Neural cell (in vitro differentiated cells): Measurements from ENCODE around the gene NACC2. TPM values are rescaled to one million over a fixed set of nuclear protein-coding genes. Genes with fewer than 3 reads are reported as not detected.

Experiments
- H2AFZ ChIP-seq: fragments of 200-600, 300-800 bp; sonication (generic), shearing (Covaris generic); 2 replicates; pipeline ENCODE4 v1.6.0; 2014; ENCODE audit warnings: low read depth, mild to moderate bottlenecking, antibody characterized with exemption, low read length, moderate library complexity
- H3F3A ChIP-seq: fragments of 200-600 bp; shearing (Covaris generic); 2 replicates; pipeline ENCODE4 v1.6.1; 2016; ENCODE audit warnings: mild to moderate bottlenecking, moderate library complexity, mixed read lengths, antibody characterized with exemption, low read length; ENCODE audit not compliant: insufficient read depth, poor library complexity, severe bottlenecking
- H3K27ac ChIP-seq: fragments of 200-600, 300-800 bp; sonication (generic), shearing (Covaris generic); 2 replicates; pipeline ENCODE4 v1.5.1; 2014; ENCODE audit warnings: mild to moderate bottlenecking, low read length, moderate library complexity
- H3K27me3 ChIP-seq: fragments of 300-800, 200-600 bp; sonication (generic), shearing (Covaris generic); 2 replicates; pipeline ENCODE4 v1.6.0; 2014; ENCODE audit warnings: mild to moderate bottlenecking, low read depth, low read length, moderate library complexity; ENCODE audit not compliant: insufficient read depth
- H3K36me3 ChIP-seq: fragments of 300-800, 200-600 bp; sonication (generic), shearing (Covaris generic); 2 replicates; pipeline ENCODE4 v1.5.1; 2014; ENCODE audit warnings: mild to moderate bottlenecking, antibody characterized with exemption, low read length, moderate library complexity; ENCODE audit not compliant: insufficient read depth
- H3K4me2 ChIP-seq: fragments of 300-800, 200-600 bp; sonication (generic), shearing (Covaris generic); 2 replicates; pipeline ENCODE4 v1.6.0; 2014; ENCODE audit warnings: mild to moderate bottlenecking, low read length
- H3K4me3 ChIP-seq: fragments of 300-800, 200-600 bp; sonication (generic), shearing (Covaris generic); 2 replicates; pipeline ENCODE4 v1.5.1; 2014; ENCODE audit warnings: mild to moderate bottlenecking, low read length, moderate library complexity
- H3K79me2 ChIP-seq: fragments of 200-600 bp; shearing (Covaris generic); replicated peaks from 2 replicates; pipeline ENCODE4 v1.6.0; 2014; ENCODE audit warnings: mild to moderate bottlenecking, low read length, moderate library complexity; ENCODE audit not compliant: insufficient read depth
- H3K9ac ChIP-seq: fragments of 300-800, 200-600 bp; sonication (generic), shearing (Covaris generic); 2 replicates; pipeline ENCODE4 v1.6.1; 2016; ENCODE audit warnings: mild to moderate bottlenecking, low read length, mixed read lengths
- H3K9me2 ChIP-seq: fragments of 200-600 bp; shearing (Covaris generic); 2 replicates; pipeline ENCODE4 v1.6.1; 2016; ENCODE audit warnings: mild to moderate bottlenecking, low read length, mixed read lengths; ENCODE audit not compliant: insufficient read depth
- H3K9me3 ChIP-seq: fragments of 200-600, 300-800 bp; sonication (generic), shearing (Covaris generic); 2 replicates; pipeline ENCODE4 v1.6.1; 2016; ENCODE audit warnings: mild to moderate bottlenecking, mixed run types, low read length, moderate library complexity, mixed read lengths
- H4K20me1 ChIP-seq: fragments of 200-600 bp; shearing (Covaris generic); 2 replicates; pipeline ENCODE4 v1.6.1; 2016; ENCODE audit warnings: mild to moderate bottlenecking, mixed run types; ENCODE audit not compliant: insufficient read depth
- EP300 ChIP-seq: fragments of 450-650 bp; conservative IDR thresholded peaks from 2 replicates; pipeline ENCODE4 v1.6.1; 2014; ENCODE audit warnings: antibody characterized with exemption, mild to moderate bottlenecking, moderate library complexity; ENCODE audit not compliant: poor library complexity, severe bottlenecking
- EZH2 ChIP-seq: fragments of 200-600, 300-800 bp; shearing (Covaris generic), sonication (generic); IDR thresholded peaks from 2 replicates; pipeline ENCODE4 v1.6.1; 2014; ENCODE audit warnings: antibody characterized with exemption, low read length, borderline replicate concordance, mild to moderate bottlenecking; ENCODE audit not compliant: insufficient read depth, poor library complexity, severe bottlenecking
- MXI1 ChIP-seq: fragments of 450-650 bp; conservative IDR thresholded peaks from 2 replicates; pipeline ENCODE4 v1.6.1; 2014; ENCODE audit warnings: antibody characterized with exemption, mild to moderate bottlenecking; ENCODE audit not compliant: poor library complexity, severe bottlenecking
- POLR2AphosphoS5 ChIP-seq: IDR thresholded peaks from 2 replicates; pipeline ENCODE4 v1.6.1; 2012
- RAD21 ChIP-seq: fragments of 450-650 bp; conservative IDR thresholded peaks from 2 replicates; pipeline ENCODE4 v1.6.1; 2014; ENCODE audit warnings: antibody characterized with exemption, mild to moderate bottlenecking, moderate library complexity
- REST ChIP-seq: IDR thresholded peaks from 2 replicates; pipeline ENCODE4 v1.6.1; 2012; ENCODE audit warnings: borderline replicate concordance
- SMC3 ChIP-seq: fragments of 450-650 bp; conservative IDR thresholded peaks from 2 replicates; pipeline ENCODE4 v1.6.1; 2014; ENCODE audit warnings: antibody characterized with exemption, mild to moderate bottlenecking, moderate library complexity; ENCODE audit not compliant: poor library complexity
- TAF1 ChIP-seq: IDR thresholded peaks from 2 replicates; pipeline ENCODE4 v1.6.1; 2012; ENCODE audit warnings: low read depth
- polyA plus RNA-seq: library from polyadenylated mRNA; depleted of rRNA; stranded (reverse); fragments of >200 nt; gene quantifications from 2 replicates; pipeline ENCODE4 v1.2.3, GENCODE V29; 2014
- TF ChIP-seq, protein P1 (sequence below): fragments of 450-650 bp; IDR thresholded peaks from 2 replicates; pipeline ENCODE4 v1.5.1; 2014; ENCODE audit warnings: antibody characterized with exemption, mild to moderate bottlenecking, moderate library complexity; ENCODE audit not compliant: poor library complexity, severe bottlenecking

NACC2 gene
- polyA plus RNA-seq, 1 donor from 2014 or later = 1.7 TPM

GRCh38 chr9:136082496-136083361 lies 12.4 kb downstream of the NACC2 start:
- no peak overlapping the region for H3K4me2 ChIP-seq
- no peak overlapping the region for H3K4me3 ChIP-seq
- no peak overlapping the region for H3K9ac ChIP-seq
- H3F3A ChIP-seq = no peaks in the 10 kb centered on the region
- no peaks in the 10 kb centered on the region for H3K79me2 ChIP-seq
- H2AFZ ChIP-seq = no peak overlapping the region
- H3K9me3 ChIP-seq = no peaks in the 10 kb centered on the region
- H4K20me1 ChIP-seq = no peaks in the 10 kb centered on the region
- no peaks in the 10 kb centered on the region for H3K36me3 ChIP-seq
- no peaks in the 10 kb centered on the region for H3K27me3 ChIP-seq
- TF ChIP-seq MXI1 (no peak), EP300 (no peak), EZH2 (no peak), SMC3 (no peak), REST (no peak), POLR2AphosphoS5 (no peak)
- TF ChIP-seq, protein P1, sequence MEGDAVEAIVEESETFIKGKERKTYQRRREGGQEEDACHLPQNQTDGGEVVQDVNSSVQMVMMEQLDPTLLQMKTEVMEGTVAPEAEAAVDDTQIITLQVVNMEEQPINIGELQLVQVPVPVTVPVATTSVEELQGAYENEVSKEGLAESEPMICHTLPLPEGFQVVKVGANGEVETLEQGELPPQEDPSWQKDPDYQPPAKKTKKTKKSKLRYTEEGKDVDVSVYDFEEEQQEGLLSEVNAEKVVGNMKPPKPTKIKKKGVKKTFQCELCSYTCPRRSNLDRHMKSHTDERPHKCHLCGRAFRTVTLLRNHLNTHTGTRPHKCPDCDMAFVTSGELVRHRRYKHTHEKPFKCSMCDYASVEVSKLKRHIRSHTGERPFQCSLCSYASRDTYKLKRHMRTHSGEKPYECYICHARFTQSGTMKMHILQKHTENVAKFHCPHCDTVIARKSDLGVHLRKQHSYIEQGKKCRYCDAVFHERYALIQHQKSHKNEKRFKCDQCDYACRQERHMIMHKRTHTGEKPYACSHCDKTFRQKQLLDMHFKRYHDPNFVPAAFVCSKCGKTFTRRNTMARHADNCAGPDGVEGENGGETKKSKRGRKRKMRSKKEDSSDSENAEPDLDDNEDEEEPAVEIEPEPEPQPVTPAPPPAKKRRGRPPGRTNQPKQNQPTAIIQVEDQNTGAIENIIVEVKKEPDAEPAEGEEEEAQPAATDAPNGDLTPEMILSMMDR = no peak
- no peak overlapping the region for H3K27ac ChIP-seq
- H3K9me2 ChIP-seq = no peaks in the 10 kb centered on the region

- Histone ChIP-seq H3K4me3 (no peak overlapping the region), H3K27ac (no peak overlapping the region), H3K4me2 (no peak overlapping the region), H3K9me2 (no peaks in the 10 kb centered on the region), H3F3A (no peaks in the 10 kb centered on the region), H3K9me3 (no peaks in the 10 kb centered on the region), H4K20me1 (no peaks in the 10 kb centered on the region), H3K36me3 (no peaks in the 10 kb centered on the region), H3K79me2 (no peaks in the 10 kb centered on the region), H3K27me3 (no peaks in the 10 kb centered on the region), H2AFZ (no peak overlapping the region), H3K9ac (no peak overlapping the region)
- TF ChIP-seq MXI1 (no peak), REST (no peak), EZH2 (no peak), TAF1 (no peak), RAD21 (no peak)
- TF ChIP-seq, protein P1 = no peak
Observed at GRCh38 chr9:136081826-136082495, 13.1 kb downstream of the NACC2 start.
